ENCODE data around the gene RNF20.

RNF20 gene, protein sequence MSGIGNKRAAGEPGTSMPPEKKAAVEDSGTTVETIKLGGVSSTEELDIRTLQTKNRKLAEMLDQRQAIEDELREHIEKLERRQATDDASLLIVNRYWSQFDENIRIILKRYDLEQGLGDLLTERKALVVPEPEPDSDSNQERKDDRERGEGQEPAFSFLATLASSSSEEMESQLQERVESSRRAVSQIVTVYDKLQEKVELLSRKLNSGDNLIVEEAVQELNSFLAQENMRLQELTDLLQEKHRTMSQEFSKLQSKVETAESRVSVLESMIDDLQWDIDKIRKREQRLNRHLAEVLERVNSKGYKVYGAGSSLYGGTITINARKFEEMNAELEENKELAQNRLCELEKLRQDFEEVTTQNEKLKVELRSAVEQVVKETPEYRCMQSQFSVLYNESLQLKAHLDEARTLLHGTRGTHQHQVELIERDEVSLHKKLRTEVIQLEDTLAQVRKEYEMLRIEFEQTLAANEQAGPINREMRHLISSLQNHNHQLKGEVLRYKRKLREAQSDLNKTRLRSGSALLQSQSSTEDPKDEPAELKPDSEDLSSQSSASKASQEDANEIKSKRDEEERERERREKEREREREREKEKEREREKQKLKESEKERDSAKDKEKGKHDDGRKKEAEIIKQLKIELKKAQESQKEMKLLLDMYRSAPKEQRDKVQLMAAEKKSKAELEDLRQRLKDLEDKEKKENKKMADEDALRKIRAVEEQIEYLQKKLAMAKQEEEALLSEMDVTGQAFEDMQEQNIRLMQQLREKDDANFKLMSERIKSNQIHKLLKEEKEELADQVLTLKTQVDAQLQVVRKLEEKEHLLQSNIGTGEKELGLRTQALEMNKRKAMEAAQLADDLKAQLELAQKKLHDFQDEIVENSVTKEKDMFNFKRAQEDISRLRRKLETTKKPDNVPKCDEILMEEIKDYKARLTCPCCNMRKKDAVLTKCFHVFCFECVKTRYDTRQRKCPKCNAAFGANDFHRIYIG

DNA sequence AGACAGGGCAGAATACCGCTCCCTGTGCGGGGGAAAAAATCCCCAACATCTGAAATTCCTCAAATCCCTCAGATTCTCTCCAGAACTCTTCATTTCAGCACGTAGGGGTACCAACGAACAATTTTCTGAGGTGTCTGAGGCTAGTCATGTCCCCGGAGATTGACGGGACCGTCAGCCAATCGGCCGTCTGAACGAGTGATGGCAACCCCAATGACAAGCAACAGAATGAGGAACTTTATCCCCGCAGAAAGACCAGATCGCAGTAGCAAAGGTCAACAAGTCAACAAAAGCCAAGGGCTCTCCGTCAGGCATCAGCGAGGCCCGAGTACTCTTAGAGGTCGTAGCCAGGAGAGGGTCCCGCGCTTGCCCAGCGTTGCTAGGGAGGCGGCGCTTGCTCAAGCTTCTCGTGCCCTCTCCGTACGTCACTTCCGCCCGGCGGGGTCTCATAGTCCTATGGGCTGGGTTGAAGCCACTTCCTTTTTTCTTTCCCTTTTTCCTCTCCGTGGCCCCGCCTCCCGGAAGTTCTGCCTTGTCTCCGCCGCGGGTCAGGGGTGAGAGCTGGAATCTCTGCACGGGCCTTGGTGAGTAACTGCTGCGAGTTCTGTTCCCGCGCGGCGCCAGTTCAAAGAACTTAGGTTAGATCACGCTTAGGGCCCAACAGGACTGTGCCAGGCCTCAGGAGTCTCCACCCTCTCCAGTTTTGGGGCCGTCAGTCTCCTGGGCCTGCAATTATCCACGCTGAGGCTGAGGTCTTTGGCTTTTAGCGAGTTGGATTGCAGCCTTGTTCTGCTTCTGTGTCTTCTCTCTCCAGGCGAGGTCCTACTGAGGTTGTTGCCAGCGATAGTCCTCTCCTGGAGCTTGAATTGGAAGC is at the start of gene RNF20:
Gene RNF20 (plus strand): TSS at position 520 of the 871 bp plus-strand sequence. CDS start 1,571 bp downstream, outside the sequence.
- Histone ChIP-seq H3K4me3 (ENCODE audit: low read depth in 1 of 2, low read length in 2 of 2) (peak within 1 kb of the TSS; percentile 56 to 99), H3K9ac (ENCODE audit: low read length) (peak within 1 kb of the TSS; percentile 89), H3K4me1 (ENCODE audit: insufficient read depth, low read length) (peaks cover 34% of the 10 kb centered on the region), H3K27me3 (ENCODE audit: control insufficient read depth in 1 of 2, insufficient read depth in 2 of 2, low read length in 2 of 2) (no peaks in the 10 kb centered on the region), H3K36me3 (ENCODE audit: insufficient read depth, low read length) (peaks cover 31% of the 10 kb centered on the region), H3K27ac (ENCODE audit: low read depth, low read length) (peak within 1 kb of the TSS; percentile 83), H3K9me3 (ENCODE audit: low read length) (no peaks in the 10 kb centered on the region)

DNA sequence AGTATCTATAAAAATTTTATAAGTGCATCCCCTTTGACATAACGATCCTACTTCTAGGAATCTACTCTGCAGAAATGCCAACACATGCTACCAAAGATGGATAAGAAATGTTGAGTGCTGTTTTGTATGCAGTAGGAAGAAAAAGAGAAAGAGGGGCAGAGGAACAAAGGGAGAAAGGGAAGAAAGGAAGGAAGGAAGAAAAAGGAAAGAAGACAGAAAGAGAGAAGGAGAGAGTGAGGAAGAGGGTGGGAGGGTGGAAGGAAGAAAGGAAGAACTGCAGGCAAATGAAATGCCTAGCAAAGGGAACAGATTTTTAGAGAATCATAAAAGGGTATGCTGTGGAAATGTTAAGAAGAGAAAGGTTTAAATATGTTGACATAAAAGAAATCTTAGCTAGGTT is 49.6 kb upstream of the RNF20 start:
- Histone ChIP-seq H3K27ac (ENCODE audit: low read depth, low read length) (no peak overlapping the region), H3K36me3 (ENCODE audit: insufficient read depth, low read length) (no peaks in the 10 kb centered on the region), H3K4me3 (ENCODE audit: low read depth in 1 of 2, low read length in 2 of 2) (no peak overlapping the region), H3K9ac (ENCODE audit: low read length) (no peak overlapping the region), H3K27me3 (ENCODE audit: control insufficient read depth in 1 of 2, insufficient read depth in 2 of 2, low read length in 2 of 2) (no peaks in the 10 kb centered on the region), H3K4me1 (ENCODE audit: insufficient read depth, low read length) (peaks cover 8% of the 10 kb centered on the region), H3K9me3 (ENCODE audit: low read length) (no peaks in the 10 kb centered on the region)

DNA sequence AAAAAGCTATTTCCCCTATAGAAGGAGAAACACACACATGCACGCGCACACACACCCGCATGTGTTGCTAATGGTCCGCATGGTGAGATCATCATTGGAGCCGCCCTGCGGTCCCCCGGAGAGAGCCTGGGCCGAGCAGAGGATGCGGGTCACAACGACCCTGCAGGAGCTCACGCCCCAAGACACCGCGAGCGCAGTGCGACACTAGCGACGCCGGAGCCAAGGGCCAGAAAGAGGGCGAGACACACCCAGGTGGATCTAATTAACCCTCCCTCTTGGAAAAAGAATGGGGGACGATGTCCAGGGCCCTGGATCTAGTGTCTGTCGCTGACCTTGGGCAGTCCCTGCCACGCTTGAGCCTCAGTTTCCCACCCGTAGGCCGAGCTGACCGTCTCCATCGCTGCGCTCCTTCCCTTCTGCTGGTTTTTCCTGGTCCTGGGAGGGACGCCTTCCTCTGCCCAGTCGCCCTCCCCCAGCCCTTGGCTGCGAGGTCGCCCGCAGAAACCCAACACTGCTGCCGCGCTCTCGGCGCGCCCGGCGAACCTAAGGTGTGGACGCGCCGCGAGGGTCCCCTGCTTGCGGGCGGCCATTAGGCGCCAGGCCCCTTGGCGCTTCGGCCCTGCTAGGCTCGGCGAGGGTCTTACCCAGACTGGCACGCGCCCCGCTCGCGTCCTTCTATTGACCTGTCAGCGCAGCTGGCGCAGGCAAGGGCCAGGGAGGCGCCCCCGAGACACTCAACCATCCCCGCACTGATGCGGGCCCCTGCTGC is 47.5 kb upstream of the RNF20 start:
- peak overlapping the region; percentile 52 for H3K9ac ChIP-seq (ENCODE audit: low read length)
- H3K36me3 ChIP-seq (ENCODE audit: insufficient read depth, low read length) = no peaks in the 10 kb centered on the region
- H3K9me3 ChIP-seq (ENCODE audit: low read length) = no peaks in the 10 kb centered on the region
- H3K27ac ChIP-seq (ENCODE audit: low read depth, low read length) = peak overlapping the region; percentile 69
- H3K4me1 ChIP-seq (ENCODE audit: insufficient read depth, low read length) = peaks cover 8% of the 10 kb centered on the region
- peak overlapping the region; percentile 74 to 75 for H3K4me3 ChIP-seq (ENCODE audit: low read depth in 1 of 2, low read length in 2 of 2)
- H3K27me3 ChIP-seq (ENCODE audit: control insufficient read depth in 1 of 2, insufficient read depth in 2 of 2, low read length in 2 of 2) = no peaks in the 10 kb centered on the region

DNA sequence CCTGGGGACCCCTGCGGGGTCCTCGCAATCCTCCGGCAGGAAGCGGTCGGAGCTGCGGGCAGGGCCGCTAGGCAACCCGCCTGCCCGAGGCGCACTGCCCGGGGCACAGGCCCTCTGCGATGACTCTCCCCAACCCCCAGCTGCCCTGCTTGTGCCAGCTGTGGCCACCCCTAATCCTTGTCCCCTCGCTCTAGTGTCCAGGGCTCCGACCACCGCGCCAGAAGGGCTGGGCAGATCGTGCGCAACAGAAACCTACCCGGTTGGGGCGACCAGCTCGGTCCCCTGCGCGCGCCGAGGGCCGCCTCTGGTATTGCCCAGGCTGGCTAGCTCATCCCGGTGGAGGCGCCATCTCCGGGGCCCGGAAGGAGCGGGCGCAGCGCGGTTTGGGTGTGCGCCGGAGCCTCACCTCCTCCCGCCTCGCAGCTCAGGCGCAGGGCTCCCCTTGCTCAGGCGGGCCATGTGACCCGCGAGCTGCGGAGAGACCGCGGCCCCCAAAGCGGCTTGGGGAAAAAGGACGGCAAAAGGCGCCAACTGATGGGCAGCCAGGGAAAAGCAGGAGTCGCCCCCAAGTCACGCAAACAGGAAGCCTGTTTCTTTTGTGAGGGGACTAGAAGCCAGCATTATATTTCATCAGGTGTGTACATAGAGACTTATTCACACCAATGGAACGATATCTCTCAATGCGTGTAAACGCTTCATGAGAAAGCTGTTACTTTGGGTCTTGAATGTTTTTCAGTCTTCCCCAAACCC is 46.8 kb upstream of the RNF20 start:
- peak overlapping the region; percentile 74 to 75 for H3K4me3 ChIP-seq (ENCODE audit: low read depth in 1 of 2, low read length in 2 of 2)
- H3K36me3 ChIP-seq (ENCODE audit: insufficient read depth, low read length) = no peaks in the 10 kb centered on the region
- H3K4me1 ChIP-seq (ENCODE audit: insufficient read depth, low read length) = peaks cover 8% of the 10 kb centered on the region
- H3K27me3 ChIP-seq (ENCODE audit: control insufficient read depth in 1 of 2, insufficient read depth in 2 of 2, low read length in 2 of 2) = no peaks in the 10 kb centered on the region
- peak overlapping the region; percentile 52 for H3K9ac ChIP-seq (ENCODE audit: low read length)
- peak overlapping the region; percentile 69 for H3K27ac ChIP-seq (ENCODE audit: low read depth, low read length)
- no peaks in the 10 kb centered on the region for H3K9me3 ChIP-seq (ENCODE audit: low read length)

DNA sequence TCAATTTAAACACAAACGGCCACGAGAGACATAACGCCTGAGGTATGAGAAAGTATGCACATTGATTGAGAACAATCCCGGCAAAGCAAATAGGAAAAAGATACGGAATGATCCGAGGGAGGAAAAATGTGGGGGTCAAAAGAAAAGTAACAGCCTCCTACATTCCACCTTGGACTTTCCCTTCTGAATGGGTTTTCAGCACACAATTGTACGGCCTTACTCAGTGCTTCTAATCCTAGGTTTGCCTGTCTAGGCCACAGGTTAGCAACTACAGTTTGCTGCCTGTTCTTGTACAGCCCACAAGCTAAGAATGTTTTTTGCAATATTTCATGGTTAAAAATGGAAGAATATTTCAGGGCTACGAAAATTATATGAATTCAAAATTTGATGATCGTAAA is 46.2 kb upstream of the RNF20 start:
- Histone ChIP-seq H3K9ac (ENCODE audit: low read length) (peak overlapping the region; percentile 7), H3K36me3 (ENCODE audit: insufficient read depth, low read length) (no peaks in the 10 kb centered on the region), H3K9me3 (ENCODE audit: low read length) (no peaks in the 10 kb centered on the region), H3K27me3 (ENCODE audit: control insufficient read depth in 1 of 2, insufficient read depth in 2 of 2, low read length in 2 of 2) (no peaks in the 10 kb centered on the region), H3K27ac (ENCODE audit: low read depth, low read length) (peak overlapping the region; percentile 69), H3K4me1 (ENCODE audit: insufficient read depth, low read length) (peaks cover 8% of the 10 kb centered on the region), H3K4me3 (ENCODE audit: low read depth in 1 of 2, low read length in 2 of 2) (peak overlapping the region; percentile 74 to 75)

DNA sequence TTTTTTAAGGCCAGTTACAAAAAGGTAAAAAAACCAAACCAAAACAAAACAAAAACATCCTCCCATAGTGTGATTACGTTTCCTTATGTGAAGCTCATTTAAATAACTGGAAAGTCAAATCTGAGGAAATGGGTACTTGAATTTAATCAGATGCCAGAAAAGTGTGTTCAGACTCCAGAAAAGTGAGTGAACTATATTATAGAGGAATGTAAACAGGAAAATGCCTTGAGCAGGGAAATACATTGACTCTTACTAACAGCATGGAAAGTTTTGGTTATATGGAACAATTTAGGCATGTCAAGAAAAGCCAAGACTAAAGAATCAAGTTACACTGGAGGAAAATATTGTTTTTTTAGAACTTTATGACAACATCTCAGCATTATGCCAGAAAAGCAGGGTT is 37.8 kb upstream of the RNF20 start:
- Histone ChIP-seq H3K4me3 (ENCODE audit: low read depth in 1 of 2, low read length in 2 of 2) (no peak overlapping the region), H3K27me3 (ENCODE audit: control insufficient read depth in 1 of 2, insufficient read depth in 2 of 2, low read length in 2 of 2) (no peaks in the 10 kb centered on the region)

DNA sequence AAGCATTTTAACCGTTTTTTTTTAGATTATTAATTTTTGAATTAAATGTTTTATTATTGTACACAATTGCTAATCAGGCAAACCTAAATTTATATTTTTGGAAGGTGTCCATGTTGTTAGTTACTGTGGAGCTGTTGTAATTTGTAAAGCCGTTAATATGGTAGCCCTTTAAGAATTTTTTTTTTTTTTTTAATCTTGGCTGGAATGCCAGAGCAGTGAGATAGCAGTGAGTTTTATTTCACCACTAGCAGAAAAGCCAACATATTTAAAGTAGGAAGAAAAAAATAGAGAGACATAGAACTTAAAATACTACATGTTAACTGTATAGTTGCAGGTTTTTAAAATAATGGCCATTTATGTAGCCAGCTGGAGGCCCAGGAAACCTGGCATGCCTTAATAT is 35.3 kb upstream of the RNF20 start:
- Histone ChIP-seq H3K4me1 (ENCODE audit: insufficient read depth, low read length) (no peaks in the 10 kb centered on the region), H3K27me3 (ENCODE audit: control insufficient read depth in 1 of 2, insufficient read depth in 2 of 2, low read length in 2 of 2) (no peaks in the 10 kb centered on the region), H3K4me3 (ENCODE audit: low read depth in 1 of 2, low read length in 2 of 2) (no peak overlapping the region), H3K36me3 (ENCODE audit: insufficient read depth, low read length) (no peaks in the 10 kb centered on the region), H3K9me3 (ENCODE audit: low read length) (no peaks in the 10 kb centered on the region), H3K9ac (ENCODE audit: low read length) (no peak overlapping the region), H3K27ac (ENCODE audit: low read depth, low read length) (no peak overlapping the region)

More for the DNA sequence above, 37.8 kb upstream of the RNF20 start:
- H3K36me3 ChIP-seq (ENCODE audit: insufficient read depth, low read length) = no peaks in the 10 kb centered on the region
- H3K9me3 ChIP-seq (ENCODE audit: low read length) = no peaks in the 10 kb centered on the region
- H3K9ac ChIP-seq (ENCODE audit: low read length) = no peak overlapping the region
- no peaks in the 10 kb centered on the region for H3K4me1 ChIP-seq (ENCODE audit: insufficient read depth, low read length)
- H3K27ac ChIP-seq (ENCODE audit: low read depth, low read length) = no peak overlapping the region

DNA sequence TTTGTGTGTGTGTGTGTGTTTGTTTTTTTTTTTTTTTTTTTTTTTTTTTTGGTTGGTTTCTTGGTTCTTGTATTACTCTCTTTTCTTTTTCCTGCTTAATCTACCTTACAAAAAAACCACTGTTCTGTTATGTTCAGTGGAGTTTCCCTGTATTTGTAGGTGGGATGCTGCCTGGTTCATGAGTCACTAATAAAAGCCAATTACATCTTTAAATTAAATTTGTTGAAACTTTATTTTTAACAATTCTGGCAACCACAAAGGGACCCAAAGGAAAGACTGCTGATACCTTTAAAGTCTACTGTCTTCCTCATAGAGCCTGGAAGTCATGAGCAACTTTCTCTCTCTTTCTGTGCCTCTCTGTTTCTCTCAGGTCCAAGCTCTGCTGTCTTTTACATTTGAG is 29.5 kb upstream of the RNF20 start:
- H3K27ac ChIP-seq (ENCODE audit: low read depth, low read length) = no peak overlapping the region

DNA sequence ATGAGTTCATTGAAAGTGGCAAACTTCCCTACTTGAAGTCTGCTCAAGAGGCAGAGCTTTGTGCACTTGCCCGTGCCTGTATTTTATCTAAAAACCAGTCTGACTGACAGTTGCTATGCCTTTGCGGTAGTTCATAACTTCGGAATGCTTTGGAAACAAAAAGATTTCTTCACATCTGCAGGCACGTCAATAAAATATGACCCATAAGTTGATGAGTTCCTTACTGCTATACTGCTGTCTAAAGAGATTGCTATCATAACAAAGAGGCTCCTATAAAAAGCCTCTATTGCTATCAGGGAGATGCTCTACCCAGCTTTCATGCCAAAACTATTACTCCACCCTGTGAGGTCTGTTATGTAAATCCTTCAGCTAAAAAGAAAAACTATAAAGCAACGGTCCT is 25.4 kb upstream of the RNF20 start:
- no peak overlapping the region for H3K4me3 ChIP-seq (ENCODE audit: low read depth in 1 of 2, low read length in 2 of 2)
- no peak overlapping the region for H3K9ac ChIP-seq (ENCODE audit: low read length)
- no peak overlapping the region for H3K27ac ChIP-seq (ENCODE audit: low read depth, low read length)
- no peaks in the 10 kb centered on the region for H3K4me1 ChIP-seq (ENCODE audit: insufficient read depth, low read length)
- no peaks in the 10 kb centered on the region for H3K9me3 ChIP-seq (ENCODE audit: low read length)
- H3K36me3 ChIP-seq (ENCODE audit: insufficient read depth, low read length) = no peaks in the 10 kb centered on the region
- no peaks in the 10 kb centered on the region for H3K27me3 ChIP-seq (ENCODE audit: control insufficient read depth in 1 of 2, insufficient read depth in 2 of 2, low read length in 2 of 2)

More for the DNA sequence above, 29.5 kb upstream of the RNF20 start:
- Histone ChIP-seq H3K4me3 (ENCODE audit: low read depth in 1 of 2, low read length in 2 of 2) (no peak overlapping the region), H3K9ac (ENCODE audit: low read length) (no peak overlapping the region), H3K36me3 (ENCODE audit: insufficient read depth, low read length) (no peaks in the 10 kb centered on the region), H3K9me3 (ENCODE audit: low read length) (no peaks in the 10 kb centered on the region), H3K4me1 (ENCODE audit: insufficient read depth, low read length) (no peaks in the 10 kb centered on the region), H3K27me3 (ENCODE audit: control insufficient read depth in 1 of 2, insufficient read depth in 2 of 2, low read length in 2 of 2) (no peaks in the 10 kb centered on the region)

DNA sequence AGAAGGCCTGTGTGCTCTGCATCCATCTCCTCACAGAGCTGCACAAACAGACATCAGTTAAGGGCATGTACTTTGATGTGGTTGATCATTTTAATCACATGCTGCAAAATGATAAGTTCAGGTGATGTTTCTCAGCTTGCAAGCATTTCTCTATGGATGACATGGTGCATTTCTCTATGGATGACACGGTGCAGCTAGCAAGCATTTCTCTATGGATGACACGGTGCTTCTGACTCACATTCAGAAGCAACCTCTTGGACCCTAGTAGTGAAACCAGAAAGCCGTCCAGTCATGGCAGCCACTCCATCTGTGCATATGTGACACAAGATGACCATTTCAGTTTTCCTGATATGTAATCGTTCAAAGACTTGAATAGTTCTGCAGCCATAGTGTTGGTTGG is 24.1 kb upstream of the RNF20 start:
- Histone ChIP-seq H3K4me1 (ENCODE audit: insufficient read depth, low read length) (no peaks in the 10 kb centered on the region), H3K27me3 (ENCODE audit: control insufficient read depth in 1 of 2, insufficient read depth in 2 of 2, low read length in 2 of 2) (no peaks in the 10 kb centered on the region), H3K36me3 (ENCODE audit: insufficient read depth, low read length) (no peaks in the 10 kb centered on the region), H3K27ac (ENCODE audit: low read depth, low read length) (no peak overlapping the region), H3K4me3 (ENCODE audit: low read depth in 1 of 2, low read length in 2 of 2) (no peak overlapping the region), H3K9ac (ENCODE audit: low read length) (no peak overlapping the region), H3K9me3 (ENCODE audit: low read length) (no peaks in the 10 kb centered on the region)
